GM21447 (cell line): Measurements from ENCODE around the gene SEC61A1.

Experiments used
- ATAC-seq: cut with Tn5 transposase; IDR thresholded peaks from one replicate; pipeline ENCODE4 v1.9.1; 2021; ENCODE audit not compliant: unreplicated experiment

SEC61A1 gene

DNA sequence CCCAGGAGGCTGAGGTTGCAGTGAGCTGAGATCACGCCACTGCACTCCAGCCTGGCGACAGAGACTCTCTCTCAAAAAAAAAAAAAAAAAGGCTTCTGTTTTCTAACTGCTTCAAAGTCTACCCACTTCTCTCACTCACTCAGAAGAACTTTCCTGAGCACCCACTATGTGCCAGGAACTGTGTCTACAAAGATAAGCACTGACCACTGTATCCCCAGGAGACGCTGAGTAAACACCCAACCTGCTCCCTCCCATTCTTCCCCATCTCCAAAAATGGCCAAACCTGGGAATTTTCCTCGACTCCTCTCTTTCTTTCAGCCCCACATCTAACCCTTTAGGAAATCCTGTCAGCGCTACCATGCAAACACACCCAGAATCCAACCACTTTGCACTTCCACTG is 58.9 kb downstream of the SEC61A1 start:
- no peak for ATAC-seq

DNA sequence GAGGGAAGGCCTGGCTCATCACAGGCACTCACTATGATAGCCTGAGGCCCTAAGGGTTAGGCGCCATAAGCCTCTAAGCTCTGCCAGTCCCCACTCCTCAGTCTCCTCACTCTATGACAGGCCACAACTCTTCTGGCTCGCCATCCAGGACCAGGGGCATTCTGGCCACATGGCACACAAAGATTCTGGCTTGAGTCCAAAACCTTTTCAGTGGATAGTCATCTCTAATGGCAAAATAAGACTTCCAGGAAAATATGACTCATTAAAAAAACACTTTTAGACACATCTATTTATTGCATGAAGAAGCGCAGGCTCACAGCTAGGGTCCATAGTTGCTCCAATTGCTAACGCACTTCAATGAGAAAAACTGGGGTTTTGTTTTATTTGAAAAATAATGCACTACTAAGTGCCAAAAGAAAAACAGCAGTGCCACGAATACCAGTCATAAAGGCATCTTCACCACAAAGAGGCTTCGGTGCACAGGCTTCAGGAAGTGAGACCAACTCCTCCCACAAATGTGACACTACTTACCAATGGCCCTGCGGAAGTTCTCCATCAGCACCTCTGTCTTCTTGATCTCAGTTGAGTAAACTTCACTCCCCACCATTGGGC is 60.2 kb downstream of the SEC61A1 start:
- ATAC-seq, result no peak

DNA sequence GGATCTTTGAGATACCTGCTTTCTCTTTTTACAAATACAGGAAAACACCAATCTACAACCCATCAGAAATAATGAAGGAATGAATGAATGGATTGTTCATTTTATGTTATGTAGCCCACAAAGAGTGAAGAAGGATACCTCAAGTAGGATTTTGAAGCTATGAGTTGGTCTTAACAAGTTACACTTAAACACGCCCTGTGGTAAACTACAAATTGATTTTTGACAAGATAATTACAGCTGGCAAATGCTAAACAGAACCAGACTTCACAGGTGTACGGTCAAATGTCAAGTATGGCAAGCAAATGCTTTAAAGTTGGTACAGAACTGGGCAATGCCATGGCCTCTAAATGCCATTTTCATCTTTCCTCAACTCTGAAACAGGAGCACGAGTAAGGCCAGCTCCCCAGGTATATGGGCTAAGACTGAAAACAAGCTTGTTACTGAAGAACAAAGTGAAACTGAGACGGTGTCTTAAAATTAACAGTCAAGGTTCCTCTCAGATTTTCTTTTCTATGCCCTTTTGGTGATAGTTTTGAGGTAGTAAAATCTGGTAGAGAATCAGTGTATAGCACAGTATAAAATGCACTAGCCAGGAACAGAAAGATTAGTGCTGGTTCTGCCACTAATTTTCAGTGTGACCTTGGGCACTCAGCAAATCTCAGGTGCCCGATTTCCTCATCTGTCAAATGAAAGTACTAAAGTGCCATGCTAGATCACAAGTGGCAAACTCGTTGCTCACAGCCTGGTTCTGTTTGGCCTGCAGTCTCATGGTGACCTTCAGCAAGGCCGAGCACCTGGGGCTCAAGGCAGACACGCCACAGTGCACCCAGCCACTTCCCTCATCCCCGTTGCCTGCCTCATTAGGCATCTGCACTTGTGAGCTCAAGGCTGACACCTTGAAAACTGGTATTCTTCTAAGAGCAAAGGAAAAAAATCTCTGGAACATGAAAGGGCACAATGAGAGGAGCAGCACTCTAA is 61.9 kb downstream of the SEC61A1 start:
- ATAC-seq, result peak; percentile 84
